Transverse colon (tissue), 4 donors: ENCODE data around the gene MUC12. TPM values are rescaled to one million over a fixed set of nuclear protein-coding genes. Genes with fewer than 3 reads are reported as not detected.
"Not testable (repeated sequence)": the region's sequence is repeated elsewhere in the genome, so short reads cannot be mapped to it uniquely, and the experiment has no call there.

ENCODE experiments used
- DNase-seq: peaks from one replicate; pipeline ENCODE4 v3.0.0-alpha.2; 2019
- H3K27ac ChIP-seq, 4 donors: fragments of 200-600 bp; sonication (generic); 2 replicates each; pipeline ENCODE4 v1.5.1; 2016 to 2018; ENCODE audit warnings: inconsistent platforms in 4 of 4
- H3K27me3 ChIP-seq: fragments of 200-600 bp; sonication (generic); 2 replicates; pipeline ENCODE4 v1.5.1; 2017; ENCODE audit warnings: inconsistent platforms
- H3K36me3 ChIP-seq, 4 donors: fragments of 200-600 bp; sonication (generic); 2 replicates each; pipeline ENCODE4 v1.5.1; 2017 to 2019; ENCODE audit warnings: inconsistent platforms in 4 of 4
- H3K4me1 ChIP-seq, 4 donors: fragments of 200-600 bp; sonication (generic); 2 replicates each; pipeline ENCODE4 v1.5.1; 2017 to 2020; ENCODE audit warnings: inconsistent platforms in 4 of 4
- H3K4me3 ChIP-seq, 4 donors: fragments of 200-600 bp; sonication (generic); 1 replicate in 1 of 4; 2 replicates in 3 of 4; pipeline versions ENCODE4 v1.5.1 to v1.6.1; 2017 to 2019; ENCODE audit warnings: inconsistent platforms in 4 of 4
- H3K9me3 ChIP-seq, 2 donors: fragments of 200-600 bp; sonication (generic); 2 replicates each; pipeline ENCODE4 v1.5.1; 2017 to 2019; ENCODE audit warnings: inconsistent platforms in 2 of 2
- EP300 ChIP-seq: sonication (generic); formaldehyde crosslinking; IDR thresholded peaks from one replicate; pipeline ENCODE4 v1.6.1; 2017; ENCODE audit warnings: antibody characterized with exemption, low read depth
- POLR2A ChIP-seq: fragments of 450-650 bp; IDR thresholded peaks from one replicate; pipeline ENCODE4 v1.6.1; 2016; ENCODE audit warnings: antibody characterized with exemption, mild to moderate bottlenecking, moderate library complexity
- POLR2AphosphoS5 ChIP-seq, 3 donors: sonication (generic); formaldehyde crosslinking; IDR thresholded peaks; one replicate each; pipeline ENCODE4 v1.6.1; 2016; ENCODE audit warnings: antibody characterized with exemption in 3 of 3
- WGBS, 2 donors: methylation state at CpG; one replicate each; pipeline ENCODE4 v1.1.5; 2018; ENCODE audit warnings: low coverage in 1 of 2; 5-methylcytosine and 5-hydroxymethylcytosine counted together
- in situ Hi-C, 4 donors: fragments of 200-750 bp; cut with MboI; loops; one replicate each; pipeline versions ENCODE4 v1.15.0 to v1.15.1; 2017; ENCODE audit warnings: low sequenced_read_pairs in 3 of 4, low pct_ligation_motif_present in 1 of 4, low pct_unique_long_range_greater_than_20kb in 1 of 4
- intact Hi-C: fragments of 100-400 bp; cut with DNase I; formaldehyde crosslinking; loops from one replicate; pipeline ENCODE4 v1.15.1; 2023; ENCODE audit warnings: low total_unique reads
- total RNA-seq, 4 donors: library from RNA; depleted of rRNA; stranded (reverse); fragments of >200 nt; gene quantifications; one replicate each; pipeline ENCODE4 v1.1.0, GENCODE V29; 2016
- TF ChIP-seq, protein P1 (sequence below), 5 experiments: fragments of 200-600 bp in 3 of 5; fragments of 450-650 bp in 2 of 5; sonication (generic) in 3 of 5; IDR thresholded peaks; 1 replicate in 2 of 5; 2 replicates in 3 of 5; pipeline ENCODE4 v1.5.1; 2016 to 2017; ENCODE audit warnings: antibody characterized with exemption in 5 of 5, inconsistent platforms in 3 of 5, mild to moderate bottlenecking in 2 of 5, moderate library complexity in 1 of 5

MUC12 gene
- total RNA-seq, 4 donors from 2014 or later: 90.2 to 2,095 (median 445) TPM

DNA sequence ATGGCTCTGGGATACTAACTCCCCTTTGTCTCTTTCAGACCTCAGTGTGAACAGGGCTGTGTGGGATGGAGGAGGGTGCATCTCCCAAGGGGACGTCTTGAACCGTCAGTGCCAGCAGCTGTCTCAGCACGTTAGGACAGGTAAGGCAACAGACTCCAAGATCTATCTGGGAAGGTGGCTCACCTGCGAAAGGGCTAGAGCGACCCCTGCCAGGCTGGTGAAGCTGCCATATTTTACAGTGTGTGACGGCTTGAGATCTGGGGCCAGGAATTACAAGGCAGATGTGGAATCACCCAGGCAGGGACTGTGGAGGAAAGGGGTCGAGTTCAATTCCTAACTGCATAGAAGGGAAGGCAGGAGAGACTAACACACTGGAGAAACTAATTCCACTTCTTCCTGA is 61.7 kb downstream of the MUC12 start:
- intact Hi-C loops: no loop called here
- no peaks in the 10 kb centered on the region for H3K9me3 ChIP-seq

DNA sequence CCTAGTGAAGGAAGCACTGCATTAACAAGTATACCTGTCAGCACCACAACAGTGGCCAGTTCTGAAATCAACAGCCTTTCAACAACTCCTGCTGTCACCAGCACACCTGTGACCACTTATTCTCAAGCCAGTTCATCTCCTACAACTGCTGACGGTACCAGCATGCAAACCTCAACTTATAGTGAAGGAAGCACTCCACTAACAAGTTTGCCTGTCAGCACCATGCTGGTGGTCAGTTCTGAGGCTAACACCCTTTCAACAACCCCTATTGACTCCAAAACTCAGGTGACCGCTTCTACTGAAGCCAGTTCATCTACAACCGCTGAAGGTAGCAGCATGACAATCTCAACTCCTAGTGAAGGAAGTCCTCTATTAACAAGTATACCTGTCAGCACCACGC is 66.6 kb downstream of the MUC12 start:
- Histone ChIP-seq H3K27me3 (no peaks in the 10 kb centered on the region), H3K4me1 (no peaks in the 10 kb centered on the region), H3K4me3 (no peak overlapping the region), H3K27ac (no peak overlapping the region), H3K9me3 (no peaks in the 10 kb centered on the region), H3K36me3 (no peaks in the 10 kb centered on the region)
- DNase-seq: no peak
- intact Hi-C loops: no loop called here
- TF ChIP-seq POLR2AphosphoS5 (IDR thresholded peaks at IDR 0.05) (no peak), POLR2A (no peak), EP300 (no peak)
- TF ChIP-seq, protein P1, sequence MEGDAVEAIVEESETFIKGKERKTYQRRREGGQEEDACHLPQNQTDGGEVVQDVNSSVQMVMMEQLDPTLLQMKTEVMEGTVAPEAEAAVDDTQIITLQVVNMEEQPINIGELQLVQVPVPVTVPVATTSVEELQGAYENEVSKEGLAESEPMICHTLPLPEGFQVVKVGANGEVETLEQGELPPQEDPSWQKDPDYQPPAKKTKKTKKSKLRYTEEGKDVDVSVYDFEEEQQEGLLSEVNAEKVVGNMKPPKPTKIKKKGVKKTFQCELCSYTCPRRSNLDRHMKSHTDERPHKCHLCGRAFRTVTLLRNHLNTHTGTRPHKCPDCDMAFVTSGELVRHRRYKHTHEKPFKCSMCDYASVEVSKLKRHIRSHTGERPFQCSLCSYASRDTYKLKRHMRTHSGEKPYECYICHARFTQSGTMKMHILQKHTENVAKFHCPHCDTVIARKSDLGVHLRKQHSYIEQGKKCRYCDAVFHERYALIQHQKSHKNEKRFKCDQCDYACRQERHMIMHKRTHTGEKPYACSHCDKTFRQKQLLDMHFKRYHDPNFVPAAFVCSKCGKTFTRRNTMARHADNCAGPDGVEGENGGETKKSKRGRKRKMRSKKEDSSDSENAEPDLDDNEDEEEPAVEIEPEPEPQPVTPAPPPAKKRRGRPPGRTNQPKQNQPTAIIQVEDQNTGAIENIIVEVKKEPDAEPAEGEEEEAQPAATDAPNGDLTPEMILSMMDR (IDR thresholded peaks at IDR 0.05): no peak
- in situ Hi-C loops: no loop called here
- 80 to 81% methylated on average over 2 to 4 of the region's 4 CpGs for WGBS, 2 donors

More for the DNA sequence above, 61.7 kb downstream of the MUC12 start:
- DNase-seq: peak; percentile 21
- Histone ChIP-seq H3K36me3 (no peaks in the 10 kb centered on the region), H3K27me3 (no peaks in the 10 kb centered on the region), H3K4me1 (no peaks in the 10 kb centered on the region), H3K27ac (no peak overlapping the region), H3K4me3 (no peak overlapping the region)
- in situ Hi-C loops: no loop called here
- TF ChIP-seq, protein P1 (IDR thresholded peaks at IDR 0.05): no peak
- no peak for TF ChIP-seq POLR2A
- TF ChIP-seq EP300: no peak
- no peak for TF ChIP-seq POLR2AphosphoS5 (IDR thresholded peaks at IDR 0.05)
- WGBS, 2 donors: 0 to 39% methylated on average over 1 to 7 of the region's 7 CpGs

DNA sequence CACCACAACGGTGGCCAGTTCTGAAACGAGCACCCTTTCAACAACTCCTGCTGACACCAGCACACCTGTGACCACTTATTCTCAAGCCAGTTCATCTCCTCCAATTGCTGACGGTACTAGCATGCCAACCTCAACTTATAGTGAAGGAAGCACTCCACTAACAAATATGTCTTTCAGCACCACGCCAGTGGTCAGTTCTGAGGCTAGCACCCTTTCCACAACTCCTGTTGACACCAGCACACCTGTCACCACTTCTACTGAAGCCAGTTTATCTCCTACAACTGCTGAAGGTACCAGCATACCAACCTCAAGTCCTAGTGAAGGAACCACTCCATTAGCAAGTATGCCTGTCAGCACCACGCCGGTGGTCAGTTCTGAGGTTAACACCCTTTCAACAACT is 71.9 kb downstream of the MUC12 start:
- H3K4me1 ChIP-seq, H3K9me3 ChIP-seq, H3K27ac ChIP-seq, H3K36me3 ChIP-seq, H3K27me3 ChIP-seq, intact Hi-C loops, H3K4me3 ChIP-seq, DNase-seq, in situ Hi-C loops: not testable (repeated sequence)
- WGBS, 2 donors: 85% methylated on average over 6 of the region's 6 CpGs; no CpG with 5 or more reads in 1 of the 2 donors

DNA sequence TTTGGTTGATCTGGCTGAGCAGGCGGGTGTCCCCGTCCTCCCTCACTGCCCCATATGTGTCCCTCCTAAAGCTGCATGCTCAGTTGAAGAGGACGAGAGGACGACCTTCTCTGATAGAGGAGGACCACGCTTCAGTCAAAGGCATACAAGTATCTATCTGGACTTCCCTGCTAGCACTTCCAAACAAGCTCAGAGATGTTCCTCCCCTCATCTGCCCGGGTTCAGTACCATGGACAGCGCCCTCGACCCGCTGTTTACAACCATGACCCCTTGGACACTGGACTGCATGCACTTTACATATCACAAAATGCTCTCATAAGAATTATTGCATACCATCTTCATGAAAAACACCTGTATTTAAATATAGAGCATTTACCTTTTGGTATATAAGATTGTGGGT is 89.0 kb downstream of the MUC12 start:
- Histone ChIP-seq H3K4me1 (peaks cover 0 to 4% (median 0%) of the 10 kb centered on the region in 4 donors), H3K27ac (no peak overlapping the region), H3K4me3 (no peak overlapping the region), H3K9me3 (no peaks in the 10 kb centered on the region), H3K27me3 (peaks cover 29% of the 10 kb centered on the region), H3K36me3 (no peaks in the 10 kb centered on the region)
- intact Hi-C loops: no loop called here
- in situ Hi-C loops: loop anchor here in 2 of 4 donors (5.0 to 25.0 kb wide), 3 partner anchors 154 to 271 kb away; partner anchors contain the start of gene ACHE (in 1 of the 2)
- DNase-seq: peak; percentile 58
- 36% methylated on average over 9 of the region's 9 CpGs; no CpG with 5 or more reads in 1 of the 2 donors for WGBS, 2 donors
- TF ChIP-seq, protein P1 (IDR thresholded peaks at IDR 0.05): no peak
- no peak for TF ChIP-seq POLR2A
- TF ChIP-seq POLR2AphosphoS5 (IDR thresholded peaks at IDR 0.05): no peak
- TF ChIP-seq EP300: no peak

DNA sequence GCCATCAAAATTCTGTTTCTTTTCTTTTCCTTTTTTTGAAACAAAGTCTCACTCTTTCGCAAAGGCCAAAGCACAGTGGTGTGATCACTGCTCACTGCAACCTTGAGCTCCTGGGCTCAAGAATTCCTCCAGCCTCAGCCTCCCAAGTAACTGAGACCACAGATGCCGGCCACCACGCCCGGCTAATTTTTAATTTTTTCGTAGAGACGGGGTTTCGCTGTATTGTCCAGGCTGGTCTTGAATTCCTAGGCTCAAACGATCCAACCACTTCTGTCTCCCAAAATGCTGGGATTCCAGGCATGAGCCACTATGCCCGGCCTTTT is 90.2 kb downstream of the MUC12 start:
- 28 to 36% methylated on average over 9 of the region's 9 CpGs for WGBS, 2 donors
- Histone ChIP-seq H3K4me1 (peaks cover 0 to 4% (median 0%) of the 10 kb centered on the region in 4 donors), H3K4me3 (no peak overlapping the region), H3K27ac (no peak overlapping the region), H3K27me3 (peaks cover 37% of the 10 kb centered on the region), H3K9me3 (no peaks in the 10 kb centered on the region), H3K36me3 (no peaks in the 10 kb centered on the region)
- DNase-seq: no peak
- TF ChIP-seq, protein P1 (IDR thresholded peaks at IDR 0.05): no peak
- TF ChIP-seq EP300 (no peak), POLR2AphosphoS5 (IDR thresholded peaks at IDR 0.05) (no peak), POLR2A (no peak)
- in situ Hi-C loops (loop anchor here in 2 of 4 donors (5.0 to 25.0 kb wide), 3 partner anchors 155 to 272 kb away; partner anchors contain the start of gene ACHE (in 1 of the 2)), intact Hi-C loops (loop anchor here (1.0 kb wide), 1 partner anchor 162 kb away; no protein-coding TSS in a partner anchor)
